Measurements from ENCODE around the gene RAP1GAP.
"Not testable (repeated sequence)": the region's sequence is repeated elsewhere in the genome, so short reads cannot be mapped to it uniquely, and the experiment has no call there.

Gene RAP1GAP

DNA sequence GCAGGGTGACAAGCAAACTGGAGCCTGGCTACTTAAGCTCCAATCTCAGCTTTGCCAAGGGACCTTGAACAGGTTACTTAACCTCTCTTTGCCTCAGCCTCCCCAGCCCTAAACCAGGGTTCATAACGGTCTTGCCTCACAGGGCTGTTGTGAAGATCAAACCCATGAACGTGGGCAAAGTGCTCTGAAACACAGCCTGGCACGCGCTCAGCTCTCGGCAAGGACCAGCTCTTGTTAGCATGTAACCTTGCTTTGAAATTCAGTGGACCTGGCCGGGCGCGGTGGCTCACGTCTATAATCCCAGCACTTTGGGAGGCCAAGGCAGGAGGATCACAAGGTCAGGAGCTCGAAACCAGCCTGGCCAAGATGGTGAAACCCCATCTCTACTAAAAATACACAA lies 24.8 kb downstream of the RAP1GAP start:
- no peak for DNase-seq (ENCODE audit: low spot score)

DNA sequence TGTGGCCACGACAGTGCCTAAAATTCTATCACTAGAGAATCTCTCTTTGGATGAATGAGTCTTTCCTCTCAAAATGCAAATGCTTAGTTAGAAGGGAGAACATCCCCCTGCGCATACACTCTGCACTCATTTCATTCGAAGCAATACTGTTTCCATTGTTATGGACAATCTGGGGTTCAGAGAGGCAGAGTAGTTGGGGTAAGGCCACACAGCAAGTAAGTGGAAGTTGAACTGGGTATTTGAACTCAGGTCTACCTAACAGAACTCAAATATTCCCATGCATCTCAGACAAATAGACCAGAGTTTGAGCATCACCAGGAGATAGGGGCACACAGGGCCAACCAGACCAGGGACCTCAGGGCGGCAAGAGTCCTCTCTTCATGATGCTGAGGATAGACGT lies 25.5 kb downstream of the RAP1GAP start:
- no peak for DNase-seq (ENCODE audit: low spot score)

- DNase-seq (ENCODE audit: low spot score): no peak
These were observed 27.0 kb downstream of the RAP1GAP start for GRCh38 chr1:21641967-21642739.

GRCh38 chr1:21641537-21641936 lies 27.6 kb downstream of the RAP1GAP start:
- DNase-seq (ENCODE audit: low spot score): no peak

- no peak for DNase-seq (ENCODE audit: low spot score)
These were observed 28.1 kb downstream of the RAP1GAP start for GRCh38 chr1:21641076-21641475.

DNA sequence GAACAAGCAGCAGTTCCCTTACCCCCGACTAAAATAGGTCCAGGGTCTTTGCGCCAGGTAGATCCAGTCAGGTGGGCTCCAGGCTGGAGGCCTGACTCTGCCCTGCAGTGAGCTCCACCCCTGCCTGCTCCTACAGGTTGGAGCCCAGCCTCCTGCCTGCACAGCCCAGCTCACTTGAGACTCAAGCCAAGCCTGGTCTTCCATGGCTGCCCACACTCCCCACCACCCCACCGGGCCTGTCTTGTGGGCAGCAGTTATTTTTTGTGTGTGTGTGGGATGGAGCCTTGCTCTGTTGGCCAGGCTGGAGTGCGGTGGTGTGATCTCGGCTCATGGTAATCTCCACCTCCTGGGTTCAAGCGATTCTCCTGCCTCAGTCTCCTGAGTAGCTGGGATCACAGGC lies 28.5 kb downstream of the RAP1GAP start:
- DNase-seq (ENCODE audit: low spot score): no peak

DNA sequence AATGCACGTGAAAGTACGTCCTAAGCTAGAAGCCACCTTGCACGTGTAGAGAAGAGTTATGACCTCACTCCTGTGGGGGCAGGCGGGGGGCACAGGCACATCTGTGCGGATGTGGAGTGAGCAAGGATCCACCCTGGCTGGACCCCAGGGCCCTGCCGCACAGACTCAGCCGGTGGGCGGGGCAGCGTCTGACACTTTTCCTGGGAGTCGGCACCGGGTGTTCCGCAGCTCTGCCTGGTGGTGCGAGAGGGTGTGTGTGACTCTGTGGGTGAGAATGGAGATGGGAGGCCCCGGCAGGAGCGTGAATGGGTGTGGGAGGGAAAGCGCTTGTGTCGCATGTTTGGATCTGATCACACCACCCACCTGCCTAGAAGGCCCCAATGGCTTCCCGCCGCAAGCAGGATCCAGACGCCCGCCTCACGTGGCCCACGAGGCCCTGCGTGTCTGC lies 29.5 kb downstream of the RAP1GAP start:
- no peak for DNase-seq (ENCODE audit: low spot score)

- DNase-seq (ENCODE audit: low spot score): no peak
These were observed 30.4 kb downstream of the RAP1GAP start for GRCh38 chr1:21638531-21639341.

DNA sequence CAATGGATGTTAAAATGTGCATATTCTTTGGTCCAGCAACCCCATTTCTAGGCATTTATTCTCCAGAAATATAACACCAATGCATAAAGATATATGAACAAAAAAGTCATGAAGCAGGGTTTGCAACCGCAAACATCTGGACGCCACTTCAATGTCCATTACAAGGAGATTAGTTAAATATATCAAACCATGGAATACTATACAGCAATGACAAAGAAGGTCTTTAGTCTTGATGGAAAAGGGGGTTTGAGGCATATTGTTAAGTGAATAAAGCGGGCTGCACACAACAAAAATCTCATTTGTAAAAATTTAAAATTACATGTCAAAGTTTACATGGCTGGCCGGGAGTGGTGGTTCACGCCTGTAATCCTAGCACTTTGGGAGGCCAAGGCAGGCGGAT lies 31.6 kb downstream of the RAP1GAP start:
- no peak for DNase-seq (ENCODE audit: low spot score)

- no peak for DNase-seq (ENCODE audit: low spot score)
These were observed 33.1 kb downstream of the RAP1GAP start for GRCh38 chr1:21636029-21636428.

DNA sequence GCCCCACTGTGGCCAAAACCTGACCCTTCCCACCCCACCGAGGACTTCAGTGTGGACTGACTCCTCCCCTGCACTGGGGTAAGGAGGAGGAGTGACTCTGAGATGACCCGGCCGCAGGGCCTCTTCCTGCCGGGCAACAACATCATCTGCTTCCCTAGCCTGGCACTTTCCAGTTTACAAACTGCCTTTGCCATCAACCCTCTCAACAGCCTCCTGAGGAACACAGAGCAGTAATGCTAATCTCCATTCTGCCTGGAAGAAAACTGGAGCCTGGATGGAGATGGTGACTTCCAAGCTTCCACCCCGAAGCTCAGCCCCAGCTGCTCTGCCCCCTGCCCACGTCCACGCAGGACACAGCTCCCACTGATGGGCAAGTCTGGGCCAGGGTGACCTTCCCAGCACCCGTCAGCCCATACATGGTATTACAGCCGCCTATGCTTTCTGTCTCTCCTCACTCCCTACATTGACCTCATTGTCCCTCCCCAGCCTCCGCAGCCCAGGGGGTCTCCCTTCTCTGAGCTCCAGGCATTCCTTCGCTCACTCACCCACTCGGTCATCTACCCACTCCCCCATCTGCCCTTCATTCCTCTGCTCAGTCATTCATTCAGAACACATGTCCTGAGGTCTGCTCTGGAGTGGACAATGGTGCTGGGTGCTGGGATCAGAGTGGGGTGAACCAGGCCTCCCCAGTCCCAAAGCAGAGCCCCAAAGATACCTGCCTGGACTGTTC lies 34.2 kb downstream of the RAP1GAP start:
- DNase-seq (ENCODE audit: low spot score): no peak

GRCh38 chr1:21633992-21634805 lies 35.0 kb downstream of the RAP1GAP start:
- no peak for DNase-seq (ENCODE audit: low spot score)

GRCh38 chr1:21633141-21633755 lies 35.9 kb downstream of the RAP1GAP start:
- DNase-seq (ENCODE audit: low spot score): no peak

GRCh38 chr1:21631944-21632887 lies 36.9 kb downstream of the RAP1GAP start:
- DNase-seq (ENCODE audit: low spot score): no peak

DNA sequence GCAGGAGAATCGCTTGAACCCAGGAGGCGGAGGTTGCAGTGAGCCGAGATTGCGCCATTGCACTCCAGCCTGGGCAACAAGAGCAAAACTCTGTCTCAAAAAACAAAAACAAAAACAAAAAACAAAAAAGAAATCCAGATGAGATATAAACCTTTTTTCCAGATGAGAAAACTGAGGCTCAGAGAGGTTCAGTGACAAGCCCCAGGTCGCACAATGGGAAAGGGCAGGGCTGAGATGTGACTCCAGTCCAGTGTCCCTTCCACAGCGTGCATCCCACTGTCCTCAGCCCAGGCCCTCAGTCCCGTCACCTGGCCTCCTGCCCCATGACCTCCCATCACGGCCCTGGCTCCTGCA lies 37.6 kb downstream of the RAP1GAP start:
- DNase-seq (ENCODE audit: low spot score): not testable (repeated sequence)

DNA sequence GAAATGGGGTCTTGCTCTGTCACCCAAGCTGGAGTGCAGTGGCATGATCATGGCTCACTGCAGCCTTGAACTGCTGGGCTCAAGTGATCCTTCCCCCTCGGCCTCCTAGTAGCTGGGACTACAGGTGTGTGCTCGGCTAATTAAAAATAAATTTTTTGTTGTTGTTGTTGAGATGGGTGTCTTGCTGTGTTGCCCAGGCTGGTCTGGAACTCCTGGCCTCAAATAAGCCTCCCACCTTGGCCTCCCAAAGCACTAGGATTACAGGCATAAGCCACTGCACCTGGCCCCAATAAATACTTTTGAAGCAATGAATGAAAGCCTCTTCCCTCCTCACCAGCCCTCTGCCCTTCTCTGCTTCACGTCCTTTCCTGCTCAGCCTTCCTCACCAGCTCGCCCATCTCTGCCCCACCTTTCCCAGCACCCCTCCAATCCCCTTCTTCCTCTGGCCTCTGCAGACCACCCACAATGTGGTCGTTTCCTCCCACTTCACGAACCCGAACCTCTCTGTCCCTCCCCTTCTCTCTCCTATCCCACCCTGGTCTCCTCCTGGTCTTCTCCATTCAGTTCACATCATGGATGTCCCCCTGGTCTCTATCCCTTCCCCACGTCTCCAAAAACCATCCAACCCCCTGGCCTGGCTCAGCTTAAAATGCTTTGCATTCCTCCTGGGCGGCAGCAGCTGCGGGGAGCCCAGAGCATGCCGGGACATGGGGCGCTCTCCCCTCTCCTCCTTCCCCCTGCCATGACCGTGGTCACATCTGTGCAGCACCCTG lies 38.4 kb downstream of the RAP1GAP start:
- no peak for DNase-seq (ENCODE audit: low spot score)

- no peak for DNase-seq (ENCODE audit: low spot score)
These were observed 39.2 kb downstream of the RAP1GAP start for GRCh38 chr1:21629971-21630370.

GRCh38 chr1:21628798-21629393 lies 40.3 kb downstream of the RAP1GAP start:
- DNase-seq (ENCODE audit: low spot score): no peak

- no peak for DNase-seq (ENCODE audit: low spot score)
These were observed 42.2 kb downstream of the RAP1GAP start for GRCh38 chr1:21626921-21627339.

Data from kidney capillary endothelial cell (primary cell).